ENCODE results near the gene PRPSAP1. TPM values are rescaled to one million over a fixed set of nuclear protein-coding genes. Genes with fewer than 3 reads are reported as not detected.
"Not testable (repeated sequence)": the region's sequence is repeated elsewhere in the genome, so short reads cannot be mapped to it uniquely, and the experiment has no call there.

PRPSAP1 gene
- total RNA-seq, 2 experiments from 2014 or later: 58.7 to 63.0 TPM

DNA sequence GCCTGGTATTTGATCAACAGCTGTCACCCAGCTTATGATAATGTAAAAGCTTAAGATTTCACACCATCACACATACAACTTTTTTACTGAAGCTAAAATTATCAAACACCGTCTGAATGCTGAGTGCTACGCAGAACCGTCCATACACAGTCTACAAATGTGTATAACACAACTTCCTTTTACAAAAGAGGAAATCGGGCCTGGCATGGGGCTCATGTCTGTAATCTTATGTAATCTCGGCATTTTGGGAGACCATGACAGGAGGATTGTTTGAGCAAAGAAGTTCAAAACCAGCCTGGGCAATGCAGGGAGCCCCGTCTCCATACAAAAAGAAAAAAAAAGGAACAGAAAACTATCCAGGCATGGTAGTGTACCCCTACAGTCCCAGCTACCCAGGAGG is 26.0 kb downstream of the PRPSAP1 start:
- Mint-ChIP-seq H3K4me3 (no peak overlapping the region), H3K9me3 (no peaks in the 10 kb centered on the region), H3K27ac (no peak overlapping the region), H3K4me1 (no peaks in the 10 kb centered on the region), H3K36me3 (ENCODE audit: low read depth) (peaks cover 33% of the 10 kb centered on the region), H3K27me3 (no peaks in the 10 kb centered on the region)
- ChIA-PET POLR2A (no interaction called here), CTCF (interaction anchor here (0.9 kb wide), 1 partner anchor 70 kb away, joined by 3 read pairs; no protein-coding TSS in a partner anchor)
- no peak for DNase-seq

DNA sequence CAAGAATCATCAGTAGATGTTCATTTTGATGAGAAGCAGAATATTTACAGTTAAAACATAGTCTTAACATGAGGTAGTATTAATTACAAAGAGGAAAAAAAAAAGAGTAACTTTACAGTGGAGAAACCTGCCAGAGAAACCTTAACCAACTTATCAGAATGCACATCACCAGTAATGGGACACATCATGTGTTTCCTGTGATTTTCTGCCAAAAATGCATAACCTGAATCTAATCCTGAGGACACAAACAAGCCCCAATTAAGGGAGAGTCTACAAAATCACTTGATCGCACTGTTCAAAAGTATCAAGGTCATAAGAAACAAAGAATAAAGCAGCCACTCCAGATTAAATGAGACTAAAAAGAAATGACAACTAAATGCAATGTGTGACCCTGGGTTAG is 27.4 kb downstream of the PRPSAP1 start:
- peaks cover 34% of the 10 kb centered on the region for H3K36me3 Mint-ChIP-seq (ENCODE audit: low read depth)
- H3K4me3 Mint-ChIP-seq: no peak overlapping the region
- no peaks in the 10 kb centered on the region for H3K27me3 Mint-ChIP-seq
- H3K9me3 Mint-ChIP-seq: no peaks in the 10 kb centered on the region
- H3K4me1 Mint-ChIP-seq: no peaks in the 10 kb centered on the region
- no peak for DNase-seq
- no peak overlapping the region for H3K27ac Mint-ChIP-seq
- POLR2A ChIA-PET: no interaction called here
- CTCF ChIA-PET: no interaction called here

DNA sequence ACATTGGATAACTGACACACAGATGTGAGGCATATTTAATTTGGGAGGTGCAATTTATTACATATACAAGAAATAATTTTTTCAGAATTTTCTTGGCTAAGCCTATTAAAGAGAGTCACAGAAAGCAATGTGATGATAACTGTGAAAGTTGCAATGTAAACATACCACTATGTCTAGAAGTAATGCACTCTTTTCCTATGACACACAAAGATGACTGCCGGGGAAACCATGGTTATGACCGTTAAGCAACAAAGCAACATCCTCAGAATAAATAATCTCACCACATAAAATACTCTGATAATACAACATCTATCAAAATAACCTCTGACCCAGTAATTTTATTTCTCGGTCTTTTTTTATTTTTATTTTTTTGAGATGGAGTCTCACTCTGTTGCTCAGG is 35.1 kb downstream of the PRPSAP1 start:
- CTCF ChIA-PET: interaction anchor here (0.6 to 1.4 kb wide), 2 partner anchors 269 to 324 kb away, joined by 3 to 5 read pairs; no protein-coding TSS in a partner anchor
- H3K4me1 Mint-ChIP-seq: peaks cover 12% of the 10 kb centered on the region
- POLR2A ChIA-PET: no interaction called here
- H3K27ac Mint-ChIP-seq: no peak overlapping the region
- no peaks in the 10 kb centered on the region for H3K9me3 Mint-ChIP-seq
- peaks cover 15% of the 10 kb centered on the region for H3K36me3 Mint-ChIP-seq (ENCODE audit: low read depth)
- H3K4me3 Mint-ChIP-seq: no peak overlapping the region
- H3K27me3 Mint-ChIP-seq: no peaks in the 10 kb centered on the region
- no peak for DNase-seq

DNA sequence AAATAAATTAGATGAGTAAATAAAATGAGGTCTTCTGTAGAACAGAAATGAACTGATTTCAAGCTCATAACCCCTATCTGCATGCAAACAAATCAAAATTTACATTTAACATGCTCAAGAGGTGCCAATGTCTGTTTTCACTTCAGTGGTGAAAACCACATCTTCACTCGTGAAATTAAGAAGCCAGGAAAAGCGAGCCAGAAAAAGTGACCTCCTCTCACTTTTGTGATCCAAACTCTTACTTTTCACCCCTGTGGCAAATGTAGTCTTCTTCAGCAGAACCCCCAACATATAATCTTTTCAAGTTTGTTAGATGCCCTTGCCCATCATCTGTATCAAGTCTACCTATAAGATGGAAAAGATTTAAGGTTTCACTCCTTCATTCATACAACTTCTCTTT is 36.2 kb downstream of the PRPSAP1 start:
- Mint-ChIP-seq H3K36me3 (ENCODE audit: low read depth) (peaks cover 19% of the 10 kb centered on the region), H3K27ac (no peak overlapping the region), H3K4me3 (no peak overlapping the region), H3K27me3 (no peaks in the 10 kb centered on the region), H3K4me1 (peaks cover 12% of the 10 kb centered on the region), H3K9me3 (no peaks in the 10 kb centered on the region)
- ChIA-PET POLR2A (no interaction called here), CTCF (interaction anchor here (1.4 kb wide), 1 partner anchor 268 kb away, joined by 3 read pairs; no protein-coding TSS in a partner anchor)
- DNase-seq: no peak

DNA sequence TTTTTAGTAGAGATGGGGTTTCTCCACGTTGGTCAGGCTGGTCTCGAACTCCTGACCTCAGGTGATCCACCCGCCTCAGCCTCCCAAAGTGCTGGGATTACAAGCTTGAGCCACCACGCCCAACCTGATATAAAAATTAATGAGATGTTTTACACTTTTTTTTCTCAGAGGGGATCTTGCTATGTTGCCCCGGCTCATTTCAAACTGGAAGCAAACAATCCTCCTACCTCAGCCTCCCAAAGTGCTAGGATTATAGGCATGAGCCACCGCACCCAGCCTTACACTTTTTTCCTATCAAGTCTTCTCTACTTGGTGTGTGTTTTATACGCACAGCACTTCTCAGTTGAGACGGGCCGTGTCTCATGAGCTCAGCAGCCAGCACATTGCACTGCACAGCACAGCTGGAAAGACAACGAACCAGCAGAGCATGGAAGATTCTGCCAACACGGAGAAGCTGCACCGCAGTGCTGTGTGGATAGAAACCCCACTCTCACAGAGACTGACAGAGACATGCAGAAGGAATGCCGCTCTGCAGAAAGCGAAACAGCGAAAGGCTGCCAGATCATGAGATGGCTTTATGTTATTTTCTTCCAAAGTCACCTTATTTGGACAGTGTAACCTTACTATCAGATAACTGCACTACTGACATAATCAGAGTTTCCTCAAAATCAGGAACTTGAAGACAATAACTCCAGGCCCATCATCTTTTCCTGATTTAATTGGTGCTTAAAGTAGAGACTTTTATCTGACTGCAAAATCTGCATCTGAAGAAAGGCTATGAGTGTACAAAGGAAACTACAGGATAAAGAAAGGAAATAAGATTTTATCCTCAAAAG is 39.1 kb downstream of the PRPSAP1 start:
- no peak for DNase-seq
- no peaks in the 10 kb centered on the region for H3K9me3 Mint-ChIP-seq
- H3K4me1 Mint-ChIP-seq: peaks cover 12% of the 10 kb centered on the region
- ChIA-PET POLR2A (no interaction called here), CTCF (no interaction called here)
- no peak overlapping the region for H3K27ac Mint-ChIP-seq
- H3K27me3 Mint-ChIP-seq: no peaks in the 10 kb centered on the region
- peaks cover 19% of the 10 kb centered on the region for H3K36me3 Mint-ChIP-seq (ENCODE audit: low read depth)
- H3K4me3 Mint-ChIP-seq: no peak overlapping the region

GRCh38 chr17:76312735-76313134 is 41.0 kb downstream of the PRPSAP1 start:
- Mint-ChIP-seq H3K27me3 (no peaks in the 10 kb centered on the region), H3K4me1 (peaks cover 12% of the 10 kb centered on the region), H3K4me3 (no peak overlapping the region), H3K36me3 (ENCODE audit: low read depth) (peaks cover 22% of the 10 kb centered on the region), H3K27ac (no peak overlapping the region), H3K9me3 (no peaks in the 10 kb centered on the region)
- no peak for DNase-seq
- CTCF ChIA-PET: interaction anchor here (0.6 to 1.0 kb wide), 3 partner anchors 10 to 25 kb away, joined by 3 to 4 read pairs (median 3); no protein-coding TSS in a partner anchor
- POLR2A ChIA-PET: no interaction called here

DNA sequence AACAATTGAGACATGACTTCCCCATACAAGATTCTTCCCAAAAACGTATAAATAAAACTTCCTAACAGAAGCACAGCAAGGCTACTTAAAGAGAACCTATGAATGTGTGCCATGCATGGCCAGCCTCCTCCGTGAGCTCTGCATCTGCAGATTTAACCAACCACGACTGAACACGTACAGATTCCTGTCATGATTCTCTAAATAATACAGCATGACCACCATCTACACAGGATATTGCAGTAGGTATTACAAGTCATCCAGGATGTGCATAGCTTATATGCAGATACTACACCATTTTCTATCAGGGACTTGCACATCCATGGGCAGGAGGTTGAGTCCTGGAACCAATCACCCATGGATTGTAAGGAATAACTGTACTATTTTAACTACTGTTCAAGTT is 44.3 kb downstream of the PRPSAP1 start:
- DNase-seq: no peak
- no peaks in the 10 kb centered on the region for H3K9me3 Mint-ChIP-seq
- peaks cover under 1% of the 10 kb centered on the region for H3K4me1 Mint-ChIP-seq
- POLR2A ChIA-PET: interaction anchor here (0.6 kb wide), 1 partner anchor 71 kb away, joined by 3 read pairs; no protein-coding TSS in a partner anchor
- H3K36me3 Mint-ChIP-seq (ENCODE audit: low read depth): peaks cover 16% of the 10 kb centered on the region
- H3K27ac Mint-ChIP-seq: no peak overlapping the region
- no peak overlapping the region for H3K4me3 Mint-ChIP-seq
- no peaks in the 10 kb centered on the region for H3K27me3 Mint-ChIP-seq
- CTCF ChIA-PET: interaction anchor here (0.6 kb wide), 1 partner anchor 21 kb away, joined by 3 read pairs; no protein-coding TSS in a partner anchor

DNA sequence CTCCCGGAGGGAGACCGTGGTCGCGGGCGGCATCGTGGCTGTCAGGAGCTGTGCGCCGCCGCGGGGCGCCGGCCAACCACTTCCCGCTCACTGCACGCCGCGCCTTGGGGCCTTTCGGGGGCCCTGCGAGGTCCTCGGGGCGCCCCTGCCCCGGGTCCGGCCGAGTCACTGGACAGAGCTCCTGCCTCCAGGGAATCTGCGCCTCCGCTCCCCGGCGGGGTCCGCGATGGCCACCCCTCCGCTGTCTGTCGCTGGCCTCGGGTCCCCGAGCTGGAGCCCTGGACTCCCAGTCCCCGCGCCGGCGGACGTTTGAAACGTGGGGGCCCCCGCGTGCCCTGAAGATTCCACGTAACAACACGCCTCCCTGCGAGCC is 45.8 kb downstream of the PRPSAP1 start, which contains the start of gene QRICH2:
TSS of gene QRICH2 (minus strand) at position 311 of the 373 bp plus-strand sequence. CDS start at position 33, 278 bp downstream.
- Mint-ChIP-seq H3K36me3 (ENCODE audit: low read depth) (peaks cover 12% of the 10 kb centered on the region), H3K4me3 (no peak within 1 kb of the TSS), H3K27ac (no peak within 1 kb of the TSS), H3K27me3 (no peaks in the 10 kb centered on the region), H3K9me3 (no peaks in the 10 kb centered on the region), H3K4me1 (peaks cover 1% of the 10 kb centered on the region)
- DNase-seq: no peak
- CTCF ChIA-PET: no interaction called here
- POLR2A ChIA-PET: no interaction called here

GRCh38 chr17:76307299-76307965 is 46.3 kb downstream of the PRPSAP1 start:
- peaks cover 1% of the 10 kb centered on the region for H3K4me1 Mint-ChIP-seq
- H3K36me3 Mint-ChIP-seq (ENCODE audit: low read depth): peaks cover 8% of the 10 kb centered on the region
- CTCF ChIA-PET: interaction anchor here (1.0 kb wide), 1 partner anchor 91 kb away, joined by 4 read pairs; no protein-coding TSS in a partner anchor
- H3K27me3 Mint-ChIP-seq: no peaks in the 10 kb centered on the region
- H3K9me3 Mint-ChIP-seq: no peaks in the 10 kb centered on the region
- no peak overlapping the region for H3K4me3 Mint-ChIP-seq
- H3K27ac Mint-ChIP-seq: no peak overlapping the region
- no peak for DNase-seq
- POLR2A ChIA-PET: no interaction called here

- DNase-seq; H3K36me3 Mint-ChIP-seq (ENCODE audit: low read depth); H3K4me3 Mint-ChIP-seq; H3K9me3 Mint-ChIP-seq; H3K4me1 Mint-ChIP-seq; H3K27ac Mint-ChIP-seq; H3K27me3 Mint-ChIP-seq; POLR2A ChIA-PET: not testable (repeated sequence)
- CTCF ChIA-PET: interaction anchor here (0.6 to 5.5 kb wide), 2 partner anchors 80 to 92 kb away, joined by 3 to 48 read pairs; no protein-coding TSS in a partner anchor
These were observed 48.6 kb downstream of the PRPSAP1 start for GRCh38 chr17:76305135-76305454.

DNA sequence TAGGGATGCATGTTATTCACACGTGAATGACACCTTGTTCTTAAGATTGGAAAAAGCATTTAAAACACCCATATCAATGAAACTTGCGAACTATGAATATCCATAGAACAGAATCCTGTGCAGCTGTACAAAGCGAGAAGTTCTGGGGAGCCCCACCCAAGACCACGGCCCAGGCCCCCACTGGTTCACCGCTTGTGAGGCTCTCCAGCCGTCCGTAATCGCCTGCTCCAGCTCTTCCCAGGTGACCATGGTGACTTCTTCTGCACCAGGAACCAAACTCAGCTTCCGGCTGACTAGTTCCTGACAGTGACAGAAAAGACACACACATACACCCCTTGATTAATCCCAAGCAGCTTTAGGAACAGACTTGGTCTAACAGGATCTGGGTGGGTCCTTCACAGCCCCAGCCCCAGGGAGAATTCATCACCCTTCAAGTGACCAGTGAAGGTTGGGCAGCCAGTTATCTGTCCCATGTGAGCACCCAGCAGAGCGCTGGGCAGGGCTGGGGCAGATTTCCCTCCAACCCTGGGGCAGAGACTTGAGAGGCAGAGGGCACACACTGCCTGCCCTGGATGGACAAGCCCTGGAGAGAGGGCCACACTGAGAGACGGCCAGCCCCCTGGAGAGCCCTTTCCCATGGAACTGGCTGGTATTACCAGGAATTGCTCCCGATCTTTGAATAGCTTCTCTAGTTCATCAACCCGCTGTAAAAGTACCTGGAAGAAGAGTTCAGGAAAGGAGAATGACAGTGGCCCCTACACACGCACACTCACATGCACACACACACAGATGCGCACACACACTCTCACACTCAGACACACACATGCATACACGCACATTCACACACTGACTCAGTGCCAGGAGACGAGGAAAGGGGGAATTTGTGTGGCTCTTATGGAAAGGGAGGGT is 49.2 kb downstream of the PRPSAP1 start:
- no peak overlapping the region for H3K27ac Mint-ChIP-seq
- CTCF ChIA-PET: interaction anchor here (0.6 to 5.5 kb wide), 7 partner anchors 16 to 104 kb away, joined by 3 to 48 read pairs (median 4); partner anchors contain the start of gene SPHK1
- H3K36me3 Mint-ChIP-seq (ENCODE audit: low read depth): peaks cover 3% of the 10 kb centered on the region
- H3K27me3 Mint-ChIP-seq: no peaks in the 10 kb centered on the region
- POLR2A ChIA-PET: no interaction called here
- no peaks in the 10 kb centered on the region for H3K9me3 Mint-ChIP-seq
- H3K4me1 Mint-ChIP-seq: peaks cover 1% of the 10 kb centered on the region
- no peak for DNase-seq
- no peak overlapping the region for H3K4me3 Mint-ChIP-seq

DNA sequence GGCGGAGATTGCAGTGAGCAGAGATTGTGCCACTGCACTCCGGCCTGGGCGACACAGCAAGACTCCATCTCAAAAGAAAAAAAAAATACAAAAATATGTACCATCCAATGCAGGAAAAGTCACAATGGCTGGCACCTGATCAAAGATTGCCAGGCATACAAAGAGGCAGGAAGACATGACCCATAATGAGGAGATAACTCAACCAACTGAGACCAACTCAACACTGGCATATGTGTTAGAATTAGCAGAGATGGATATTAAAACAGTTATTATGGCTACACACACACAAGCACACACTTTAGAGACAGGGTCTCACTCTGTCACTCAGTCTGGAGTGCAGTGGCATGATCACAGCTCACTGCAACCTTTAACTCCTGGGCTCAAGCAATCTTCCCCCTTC is 56.3 kb downstream of the PRPSAP1 start:
- H3K27me3 Mint-ChIP-seq: no peaks in the 10 kb centered on the region
- H3K4me1 Mint-ChIP-seq: no peaks in the 10 kb centered on the region
- no peak overlapping the region for H3K4me3 Mint-ChIP-seq
- no peak overlapping the region for H3K27ac Mint-ChIP-seq
- POLR2A ChIA-PET: no interaction called here
- no peaks in the 10 kb centered on the region for H3K36me3 Mint-ChIP-seq (ENCODE audit: low read depth)
- CTCF ChIA-PET: interaction anchor here (0.6 to 2.6 kb wide), 9 partner anchors 10 to 292 kb away, joined by 3 to 9 read pairs (median 4); no protein-coding TSS in a partner anchor
- no peaks in the 10 kb centered on the region for H3K9me3 Mint-ChIP-seq
- no peak for DNase-seq

Data from activated CD4-positive, alpha-beta T cell treated with anti-CD3 and anti-CD28 coated beads, Interleukin-2, amount 10 ng/mL, durations not matched to agents 7 days and 5 days (primary cell).